ENCODE measurements around the gene WNT2.

The WNT2 gene

DNA sequence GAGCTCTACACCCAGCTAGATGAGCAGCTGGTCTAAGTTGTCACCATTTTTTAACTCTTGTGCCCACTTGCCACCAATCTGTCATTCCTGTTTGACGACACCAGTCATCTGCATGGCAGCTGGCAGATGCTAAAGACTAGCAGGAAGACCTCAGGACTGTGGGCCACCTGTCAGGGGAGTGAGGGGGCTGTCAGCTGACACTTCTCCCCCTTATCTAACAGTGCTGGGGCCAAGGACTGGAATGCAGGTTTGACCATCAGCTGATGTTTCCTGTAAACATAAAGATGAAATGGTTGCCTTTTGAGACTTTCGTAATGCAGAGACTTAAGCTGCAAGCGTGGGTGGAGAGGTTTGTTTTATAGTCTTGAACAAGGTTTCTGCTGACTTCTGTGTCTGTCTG is 93.5 kb downstream of the WNT2 start:
- TF ChIP-seq, protein P1, sequence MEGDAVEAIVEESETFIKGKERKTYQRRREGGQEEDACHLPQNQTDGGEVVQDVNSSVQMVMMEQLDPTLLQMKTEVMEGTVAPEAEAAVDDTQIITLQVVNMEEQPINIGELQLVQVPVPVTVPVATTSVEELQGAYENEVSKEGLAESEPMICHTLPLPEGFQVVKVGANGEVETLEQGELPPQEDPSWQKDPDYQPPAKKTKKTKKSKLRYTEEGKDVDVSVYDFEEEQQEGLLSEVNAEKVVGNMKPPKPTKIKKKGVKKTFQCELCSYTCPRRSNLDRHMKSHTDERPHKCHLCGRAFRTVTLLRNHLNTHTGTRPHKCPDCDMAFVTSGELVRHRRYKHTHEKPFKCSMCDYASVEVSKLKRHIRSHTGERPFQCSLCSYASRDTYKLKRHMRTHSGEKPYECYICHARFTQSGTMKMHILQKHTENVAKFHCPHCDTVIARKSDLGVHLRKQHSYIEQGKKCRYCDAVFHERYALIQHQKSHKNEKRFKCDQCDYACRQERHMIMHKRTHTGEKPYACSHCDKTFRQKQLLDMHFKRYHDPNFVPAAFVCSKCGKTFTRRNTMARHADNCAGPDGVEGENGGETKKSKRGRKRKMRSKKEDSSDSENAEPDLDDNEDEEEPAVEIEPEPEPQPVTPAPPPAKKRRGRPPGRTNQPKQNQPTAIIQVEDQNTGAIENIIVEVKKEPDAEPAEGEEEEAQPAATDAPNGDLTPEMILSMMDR (IDR thresholded peaks at IDR 0.05; ENCODE audit: low read depth, low read length, missing control alignments), result no peak
- H3K4me3 ChIP-seq (ENCODE audit: low read depth, low read length), result no peak overlapping the region
- DNase-seq (ENCODE audit: low read depth), result no peak

DNA sequence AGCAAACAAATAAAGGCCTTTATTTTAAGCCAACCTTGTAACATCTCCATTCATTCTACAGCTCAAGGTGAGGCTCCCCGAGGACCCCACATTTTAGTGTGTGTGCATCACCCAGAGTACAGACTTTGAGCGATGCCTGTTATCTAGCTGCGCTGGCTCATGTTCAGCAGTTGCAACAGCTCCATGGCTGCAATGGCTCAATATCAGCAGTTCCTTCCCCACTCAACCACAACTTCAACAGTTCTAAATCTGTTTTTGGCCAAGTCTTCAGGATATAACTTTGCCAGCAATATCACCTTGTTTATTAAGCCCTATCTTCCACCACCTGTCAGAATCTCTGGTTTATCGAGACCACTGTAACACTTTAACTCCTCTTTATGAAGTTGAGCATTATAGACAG is 95.8 kb downstream of the WNT2 start:
- TF ChIP-seq, protein P1 (IDR thresholded peaks at IDR 0.05; ENCODE audit: low read depth, low read length, missing control alignments), result no peak
- H3K4me3 ChIP-seq (ENCODE audit: low read depth, low read length), result no peak overlapping the region
- DNase-seq (ENCODE audit: low read depth), result no peak

DNA sequence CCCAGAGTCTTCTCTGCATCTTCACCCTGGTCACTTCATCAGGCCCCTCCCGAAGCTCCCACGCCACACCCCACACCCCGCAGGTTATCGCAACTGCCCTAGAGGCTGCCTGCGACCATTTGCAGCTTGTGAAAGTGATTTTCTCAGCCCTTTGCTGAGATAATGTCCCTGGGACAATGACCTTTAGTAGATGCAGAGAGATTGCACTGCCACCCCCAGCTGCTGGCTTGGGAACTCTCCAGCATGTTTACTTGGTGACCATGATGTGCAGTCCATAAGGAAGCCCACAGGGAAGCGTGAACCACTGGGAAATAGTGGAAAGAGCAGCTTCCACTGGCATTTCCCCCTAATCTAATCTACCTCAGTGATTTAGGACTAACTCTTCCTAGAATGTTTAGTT is 97.3 kb downstream of the WNT2 start:
- no peak overlapping the region for H3K4me3 ChIP-seq (ENCODE audit: low read depth, low read length)
- no peak for DNase-seq (ENCODE audit: low read depth)
- TF ChIP-seq, protein P1 (IDR thresholded peaks at IDR 0.05; ENCODE audit: low read depth, low read length, missing control alignments), result no peak
